GM23248 (cell line): ENCODE results near the gene ZNF419.

Experiments used
- EZH2 ChIP-seq: fragments of 200-600 bp; sonication (generic); IDR thresholded peaks from 2 replicates; pipeline ENCODE4 v1.6.1; 2018; ENCODE audit warnings: antibody characterized with exemption, mild to moderate bottlenecking; ENCODE audit not compliant: insufficient read depth, poor library complexity, severe bottlenecking
- EZH2phosphoT487 ChIP-seq: fragments of 200-600 bp; sonication (generic); IDR thresholded peaks from 2 replicates; pipeline ENCODE4 v1.6.1; 2018; ENCODE audit warnings: antibody characterized with exemption, moderate library complexity, mild to moderate bottlenecking, low read depth; ENCODE audit not compliant: insufficient read depth

DNA sequence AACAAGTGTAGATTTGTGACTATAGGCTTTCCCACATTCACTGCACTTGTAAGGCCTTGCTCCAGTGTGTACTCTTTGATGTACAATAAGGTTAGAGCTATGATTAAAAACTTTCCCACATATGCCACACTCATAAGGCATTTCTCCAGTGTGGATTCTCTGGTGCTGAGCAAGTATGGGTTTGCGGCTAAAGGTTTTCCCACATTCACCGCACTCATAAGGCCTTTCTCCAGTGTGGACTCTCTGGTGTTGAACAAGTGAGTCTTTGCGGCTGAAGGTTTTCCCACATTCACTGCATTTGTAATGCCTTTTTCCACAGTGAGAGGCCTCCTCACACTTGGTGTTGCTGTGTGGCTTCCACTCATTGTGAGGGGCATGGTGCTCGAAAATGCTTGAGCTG lies 13.9 kb upstream of the ZNF419 start:
- TF ChIP-seq EZH2 (no peak), EZH2phosphoT487 (no peak)
